AG10803 (cell line): ENCODE data around the gene SCD5.

Experiments used
- DNase-seq: peaks from one replicate; pipeline ENCODE4 v3.0.0; 2010; ENCODE audit warnings: low read depth
- H3K4me3 ChIP-seq: 2 replicates; pipeline ENCODE4 v1.5.1; 2011; ENCODE audit warnings: mild to moderate bottlenecking, low read length, control low read depth
- CTCF ChIP-seq: conservative IDR thresholded peaks from 2 replicates; pipeline ENCODE4 v1.5.1; 2011; ENCODE audit warnings: mild to moderate bottlenecking, low read length, control low read depth, inconsistent platforms

SCD5 gene

GRCh38 chr4:82579932-82580331, 218.7 kb downstream of the SCD5 start:
- DNase-seq = no peak
- TF ChIP-seq CTCF = no peak
- H3K4me3 ChIP-seq = no peak overlapping the region
